Cerebellar cortex (tissue), 1 donor: Measurements from ENCODE around the gene CNTD1.

Experiments
- DNase-seq: peaks from one replicate; pipeline ENCODE4 v3.0.0-alpha.2; 2015; ENCODE audit warnings: low spot score

Gene CNTD1

DNA sequence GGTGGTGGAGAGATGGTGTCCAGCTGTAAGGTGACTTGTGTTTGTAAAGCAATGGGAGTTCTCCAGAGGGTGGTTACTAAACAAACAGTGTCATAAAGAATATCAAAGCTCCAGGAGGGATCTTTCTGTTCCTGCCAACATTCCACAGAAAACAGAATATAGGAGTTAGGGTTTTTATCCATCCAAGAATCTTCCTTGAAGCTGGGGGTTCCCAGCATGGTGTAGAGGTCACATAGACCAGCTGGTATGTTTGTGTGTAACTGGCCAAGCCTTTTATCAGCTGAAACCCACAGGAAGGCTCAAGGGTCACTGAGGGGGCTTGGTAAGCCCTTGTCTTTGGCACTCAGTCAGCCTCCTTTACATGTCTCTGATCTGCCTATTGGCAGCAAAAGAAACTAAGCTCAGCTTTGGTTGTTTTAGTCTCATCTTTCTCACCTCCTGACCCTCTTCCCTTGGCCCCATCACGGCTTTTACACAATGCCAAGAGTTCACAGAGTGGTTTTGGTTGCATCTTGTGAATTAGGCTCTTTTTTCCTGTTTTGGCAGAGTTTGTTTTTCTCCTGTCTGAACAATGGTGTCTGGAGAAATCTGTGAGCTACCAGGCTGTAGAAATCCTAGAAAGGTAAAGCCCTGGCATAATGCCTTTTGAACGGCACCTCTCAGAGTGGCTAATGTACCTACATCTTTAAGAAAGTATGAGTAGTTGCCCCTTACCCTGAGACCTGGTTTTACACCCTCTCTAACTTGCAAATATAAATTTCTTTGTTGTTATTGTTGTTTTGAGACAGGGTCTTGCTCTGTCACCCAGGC is 4.6 kb downstream of the CNTD1 start:
- DNase-seq, result no peak

DNA sequence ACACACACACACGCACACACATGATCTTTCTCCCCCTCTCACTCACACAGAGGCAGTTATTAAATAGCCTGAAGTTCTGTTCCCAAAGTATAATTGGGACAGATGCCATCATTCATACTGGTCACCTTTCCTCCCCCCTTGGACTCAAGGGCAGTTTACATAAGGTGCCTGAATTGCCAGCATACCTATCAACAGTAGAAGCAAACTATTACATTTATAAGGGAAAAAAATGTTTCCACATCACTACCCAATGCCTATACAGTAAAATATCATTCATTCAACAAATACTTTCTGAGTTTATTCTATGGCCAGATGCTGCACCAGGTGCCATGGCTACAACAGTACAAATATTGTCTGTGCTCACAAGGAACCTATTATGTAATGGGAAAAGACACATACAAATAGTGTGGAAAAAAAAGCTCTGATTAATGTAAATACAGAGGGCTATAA is 6.3 kb downstream of the CNTD1 start:
- no peak for DNase-seq

DNA sequence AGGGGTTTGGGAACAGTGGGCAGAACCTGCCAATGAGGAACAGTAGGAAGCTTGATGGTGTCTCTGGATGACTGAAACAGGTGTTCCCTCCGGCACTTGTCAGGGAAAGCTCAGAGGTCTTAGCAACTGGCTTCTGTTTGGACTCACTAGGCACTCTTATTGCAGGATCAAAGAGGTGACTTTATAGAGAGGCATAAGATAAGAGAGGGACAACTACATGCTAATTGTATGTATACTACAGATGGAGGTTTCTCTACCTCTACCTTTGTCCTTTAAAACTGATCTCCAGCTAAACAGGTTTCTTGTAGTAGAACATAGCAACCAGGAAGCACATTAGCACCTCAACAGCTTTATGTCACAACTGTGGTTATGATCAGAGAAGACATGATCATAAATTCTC is 7.6 kb downstream of the CNTD1 start:
- DNase-seq, result no peak

DNA sequence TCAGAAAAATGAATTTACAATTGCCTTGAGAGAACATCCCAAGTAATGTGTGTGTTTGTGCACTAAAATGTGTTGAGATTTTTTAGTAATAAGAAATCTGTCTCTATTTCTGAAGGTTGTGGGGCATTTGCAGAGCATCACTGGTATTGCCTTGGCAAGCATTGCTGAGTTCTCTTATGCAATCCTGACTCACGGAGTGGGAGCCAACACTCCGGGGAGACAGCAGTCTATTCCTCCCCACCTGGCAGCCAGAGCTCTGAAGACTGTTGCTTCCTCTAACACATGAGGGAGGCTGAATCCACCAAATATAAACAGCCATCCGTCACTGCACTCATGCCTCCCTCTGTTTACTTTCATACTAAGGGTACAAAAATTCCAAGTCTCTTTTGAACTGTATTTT is 10.6 kb downstream of the CNTD1 start:
- peak; percentile 63 for DNase-seq

DNA sequence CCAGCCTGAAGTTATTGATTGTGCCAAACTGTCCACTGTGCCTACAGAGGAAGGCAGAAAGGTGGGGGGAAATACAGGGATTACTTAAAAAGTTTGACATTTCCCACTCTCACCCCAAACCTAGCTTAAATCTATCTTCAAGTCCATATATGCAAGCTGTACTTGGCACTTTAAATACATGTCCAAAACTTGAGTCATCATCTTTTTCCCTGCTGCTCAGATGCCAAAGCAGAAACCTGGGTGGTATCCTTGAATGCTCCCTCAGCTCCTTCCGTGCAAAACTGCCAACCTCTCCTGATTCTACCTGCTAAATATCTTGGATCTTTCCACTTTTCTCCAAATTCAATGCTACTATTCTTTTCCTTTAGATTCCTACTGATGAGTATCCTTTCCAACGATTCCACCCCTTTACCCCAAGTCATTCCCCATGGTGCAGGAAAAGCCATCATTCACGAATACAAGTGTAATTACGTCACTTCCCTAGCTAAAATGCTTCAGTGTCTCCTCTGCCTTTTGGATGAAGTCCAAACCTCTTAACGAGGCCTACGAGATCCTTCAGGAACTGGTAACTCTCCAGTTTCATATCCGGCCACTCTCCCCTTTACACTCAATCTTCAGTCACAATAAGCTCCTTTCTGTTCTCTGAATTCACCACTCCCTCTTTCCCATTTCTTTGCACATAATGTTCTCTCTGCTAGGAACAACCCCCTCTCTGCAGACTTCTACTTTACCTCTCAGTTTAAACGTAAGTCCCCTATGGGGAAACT is 16.2 kb downstream of the CNTD1 start:
- no peak for DNase-seq

DNA sequence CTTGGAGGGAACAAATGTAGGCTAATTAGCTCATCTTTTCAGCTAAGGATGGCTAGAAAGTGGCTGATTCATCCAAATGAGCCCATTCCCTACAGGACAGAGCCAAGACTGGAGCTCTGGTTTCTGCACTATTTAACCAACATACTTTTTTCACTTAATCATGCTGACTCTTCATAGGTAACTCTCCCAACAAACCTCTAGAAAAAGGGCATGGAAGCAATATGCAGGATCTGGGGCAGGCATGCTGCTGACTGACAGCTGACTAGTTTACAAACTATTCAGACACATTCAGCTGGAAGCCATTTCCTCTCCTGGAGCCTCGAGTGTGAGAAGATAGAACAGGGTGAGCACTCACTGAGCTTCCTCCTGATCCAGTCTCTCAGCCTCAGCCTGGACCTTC is 19.2 kb downstream of the CNTD1 start:
- DNase-seq, result no peak

DNA sequence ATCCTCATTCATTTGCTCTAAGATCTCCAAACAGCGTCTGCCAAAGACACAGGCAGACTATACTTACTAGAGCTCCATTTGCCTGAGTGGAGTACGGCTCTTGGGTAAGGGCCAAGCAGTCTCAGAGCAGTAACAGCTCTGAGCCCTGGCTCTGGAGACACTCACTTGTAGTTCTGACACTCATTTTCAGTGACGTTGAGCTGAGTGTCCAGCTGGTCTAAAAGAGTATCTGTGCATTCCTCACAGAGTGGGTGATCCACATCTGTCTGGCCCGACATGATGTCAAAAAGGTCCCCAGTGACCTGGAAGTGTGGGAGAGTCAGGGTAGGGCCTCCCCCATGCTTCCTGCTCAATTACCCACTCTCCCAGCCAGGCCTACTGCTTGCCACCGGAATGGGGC is 19.7 kb downstream of the CNTD1 start:
- no peak for DNase-seq

DNA sequence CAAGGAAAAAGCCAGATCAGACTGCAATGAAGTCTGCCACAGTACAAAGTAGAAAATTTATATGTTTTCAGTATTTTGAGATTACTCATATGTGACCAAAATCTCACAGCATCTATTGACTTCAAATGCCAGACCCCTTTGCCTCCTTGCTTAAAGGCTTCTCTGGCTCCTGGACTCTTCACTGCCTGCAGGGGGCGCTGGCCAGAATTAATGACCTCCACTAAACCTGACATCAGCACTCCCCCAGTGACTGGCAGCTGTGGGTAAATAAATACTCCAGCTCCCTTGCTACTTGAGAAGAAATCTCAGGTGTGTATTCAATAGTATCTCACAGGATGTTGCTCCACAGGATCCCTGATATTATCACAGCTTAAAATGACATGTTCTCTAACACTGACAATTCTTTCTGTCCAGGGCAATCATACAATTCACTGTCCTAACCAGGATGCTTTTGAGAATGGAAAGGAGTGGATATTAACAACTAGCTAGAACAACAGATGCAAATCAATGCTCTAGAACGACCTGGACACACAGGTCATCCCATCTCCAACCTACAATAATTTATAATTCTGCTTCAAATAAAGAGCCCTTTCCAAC is 21.4 kb downstream of the CNTD1 start:
- peak; percentile 53 for DNase-seq

DNA sequence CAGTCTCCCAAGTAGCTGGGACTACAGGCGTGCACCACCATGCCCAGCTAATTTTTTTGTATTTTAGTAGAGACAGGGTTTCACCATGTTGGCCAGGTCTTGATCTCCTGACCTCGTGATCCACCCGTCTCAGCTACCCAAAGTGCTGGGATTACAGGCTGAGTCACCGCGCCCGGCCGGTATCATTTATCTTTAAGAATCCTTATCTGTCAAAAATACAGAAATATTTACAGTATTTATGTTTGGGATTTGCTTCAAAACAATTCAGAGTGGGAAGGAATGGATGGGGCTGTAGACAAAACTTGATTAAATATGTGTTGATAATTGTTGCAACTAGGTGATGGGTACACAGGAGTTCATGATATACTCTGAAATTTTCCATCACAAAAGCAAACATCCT is 22.5 kb downstream of the CNTD1 start:
- DNase-seq, result no peak

DNA sequence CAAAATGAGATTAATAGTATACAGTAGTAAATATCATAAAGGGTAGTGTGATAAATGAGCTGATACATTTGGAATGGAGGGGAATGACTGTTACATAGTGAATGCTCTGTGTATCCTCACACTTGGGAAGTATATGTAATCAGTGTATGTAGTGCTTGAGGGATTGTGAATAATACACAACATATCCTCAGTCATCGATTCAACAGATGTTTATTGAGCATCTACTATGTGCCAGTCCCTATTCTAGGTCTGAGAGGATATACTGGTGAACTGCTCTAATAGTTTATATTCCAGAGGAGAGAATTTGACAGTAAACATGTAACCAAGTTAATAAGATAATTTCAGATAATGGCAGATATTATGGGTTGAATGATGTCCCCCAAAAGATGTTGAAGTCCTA is 28.8 kb downstream of the CNTD1 start:
- DNase-seq, result no peak

DNA sequence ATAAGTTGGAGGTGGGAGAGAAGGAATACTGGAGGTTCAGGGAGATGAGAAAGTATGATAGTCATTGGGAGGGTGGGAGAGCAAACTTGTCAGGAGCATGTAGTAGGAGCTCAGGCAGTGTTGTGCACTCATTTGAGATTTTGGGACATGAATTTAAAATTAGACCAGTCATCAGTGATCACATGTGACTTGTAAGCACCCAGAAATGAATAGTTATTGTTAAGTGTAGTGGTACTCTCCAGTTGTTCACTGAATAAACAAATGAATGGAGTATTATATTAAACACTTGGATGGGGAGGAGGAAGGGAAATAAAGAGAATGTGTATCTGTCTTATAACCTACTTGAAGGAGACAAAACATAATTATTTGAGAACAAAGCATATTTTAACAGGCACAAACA is 32.3 kb downstream of the CNTD1 start:
- DNase-seq, result no peak

DNA sequence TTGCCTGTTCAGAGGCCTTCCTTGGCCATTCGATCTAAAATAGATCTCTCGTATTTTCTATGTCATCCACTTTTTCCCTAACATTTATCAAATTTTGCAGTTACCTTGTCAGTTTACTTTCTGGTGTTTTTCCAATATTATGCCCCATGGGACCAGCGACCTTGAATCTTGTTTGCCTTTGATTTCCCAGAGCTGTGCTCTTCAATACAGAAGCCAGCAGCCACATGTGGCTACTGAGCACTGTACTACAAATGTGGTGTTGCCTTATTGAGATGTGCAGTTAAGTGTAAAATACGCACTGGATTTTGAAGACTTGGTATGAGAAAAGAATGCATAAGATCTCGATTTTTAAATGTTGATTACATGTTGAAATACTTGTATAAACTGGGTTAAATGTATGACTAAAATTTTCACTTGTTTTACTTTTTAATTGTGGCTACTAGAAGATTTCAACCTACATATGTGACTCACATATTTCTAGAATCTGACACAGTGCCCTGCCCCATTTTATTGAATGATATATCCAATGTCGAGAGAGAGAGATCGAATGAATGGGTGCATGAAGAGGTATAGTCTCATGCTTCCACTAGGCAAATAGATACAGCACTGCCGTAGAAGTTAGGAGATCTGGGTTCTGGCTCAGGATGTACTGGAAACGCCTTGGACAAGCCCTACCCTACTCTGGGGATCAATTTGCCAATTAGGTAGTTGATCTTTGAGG is 33.7 kb downstream of the CNTD1 start:
- no peak for DNase-seq

DNA sequence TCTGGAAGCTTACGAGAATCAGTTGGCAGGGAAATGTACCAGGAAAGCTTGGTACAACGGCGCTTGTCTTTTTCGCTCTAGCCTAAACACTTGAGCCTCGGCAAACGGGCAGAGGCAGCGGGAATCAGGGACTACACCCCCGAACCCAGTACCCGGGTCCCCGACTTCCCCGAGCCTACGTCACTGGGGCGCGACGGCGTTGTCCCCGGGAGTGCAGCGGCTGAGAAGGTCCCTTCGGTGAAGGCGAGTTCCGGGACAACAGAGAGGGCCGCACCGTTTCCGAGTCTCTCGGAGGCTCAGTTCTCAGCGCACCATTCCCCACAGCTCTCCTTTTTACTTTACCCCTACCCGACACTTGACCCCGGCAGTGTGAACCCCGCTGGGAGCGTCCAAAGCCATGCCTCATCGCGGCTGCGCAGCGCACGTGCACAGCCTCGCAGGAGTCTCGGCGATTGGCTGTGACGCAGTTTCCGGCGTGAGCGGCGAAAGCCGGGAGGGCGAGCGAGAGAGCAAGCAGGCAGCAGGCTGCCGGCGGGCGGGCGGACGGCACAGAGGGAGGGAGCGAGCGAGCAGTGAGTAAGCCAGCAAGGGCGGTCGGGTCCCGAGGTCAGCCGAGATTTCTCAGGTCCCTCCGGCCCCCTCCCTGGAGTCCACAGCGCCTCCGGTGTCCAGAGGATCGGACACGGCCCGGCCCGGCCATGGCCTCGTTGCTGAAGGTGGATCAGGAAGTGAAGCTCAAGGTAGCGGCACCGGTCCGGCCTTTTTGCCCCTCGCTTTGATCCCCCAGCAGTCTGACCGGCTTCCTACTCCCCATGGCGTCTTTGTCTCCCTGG is 34.5 kb downstream of the CNTD1 start, which contains the start of gene PSME3:
TSS of gene PSME3 (plus strand) at position 464 of the 833 bp plus-strand sequence. CDS start at position 699, 235 bp downstream.
- peak; percentile 90 for DNase-seq

DNA sequence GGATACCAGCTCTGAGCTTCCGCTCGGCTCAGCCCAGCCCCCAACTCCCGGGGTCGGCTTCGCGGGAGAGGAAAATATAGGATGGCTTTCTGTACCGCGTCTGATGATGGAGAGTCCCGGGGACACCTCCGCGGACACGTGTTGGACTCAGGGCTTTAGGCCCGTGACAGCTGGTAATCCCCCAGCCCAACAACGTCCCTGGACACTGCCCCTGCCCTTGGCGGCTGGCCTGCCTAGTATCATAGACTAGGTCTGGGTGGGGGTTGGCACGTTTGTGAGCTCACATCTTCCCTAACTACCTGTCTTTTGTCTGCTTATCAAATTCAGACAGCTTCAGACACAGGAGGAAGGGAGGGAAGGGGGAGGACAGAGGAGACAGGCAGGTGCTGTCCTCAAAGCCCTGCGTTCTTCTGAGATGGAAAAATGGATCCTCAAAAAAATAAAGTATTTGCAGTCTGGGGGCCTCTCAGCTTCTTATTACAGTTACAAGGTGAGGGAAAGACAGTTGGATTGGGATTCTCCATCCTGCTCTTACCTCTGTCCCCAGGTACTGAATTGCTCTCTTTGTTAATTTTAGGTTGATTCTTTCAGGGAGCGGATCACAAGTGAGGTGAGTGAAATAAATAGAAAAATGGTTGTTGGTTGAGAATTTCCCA is 35.2 kb downstream of the CNTD1 start:
- no peak for DNase-seq

DNA sequence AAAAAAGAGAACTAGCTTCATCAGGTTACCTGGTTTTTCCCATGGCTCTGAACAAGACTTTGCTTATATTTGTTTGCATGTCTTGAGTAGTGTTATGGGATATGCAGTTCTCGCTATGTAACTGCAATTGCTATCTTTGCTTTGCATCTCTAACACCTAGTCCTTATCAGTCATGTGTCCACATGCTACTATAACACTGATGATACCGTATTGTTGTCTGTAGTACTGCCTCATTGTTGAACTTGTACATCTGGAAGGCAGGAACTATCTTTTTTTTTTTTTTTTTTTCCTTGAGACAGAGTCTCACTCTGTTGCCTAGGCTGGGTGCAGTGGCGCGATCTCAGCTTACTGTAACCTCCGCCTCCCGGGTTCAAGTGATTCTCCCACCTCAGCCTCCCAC is 37.1 kb downstream of the CNTD1 start:
- no peak for DNase-seq

DNA sequence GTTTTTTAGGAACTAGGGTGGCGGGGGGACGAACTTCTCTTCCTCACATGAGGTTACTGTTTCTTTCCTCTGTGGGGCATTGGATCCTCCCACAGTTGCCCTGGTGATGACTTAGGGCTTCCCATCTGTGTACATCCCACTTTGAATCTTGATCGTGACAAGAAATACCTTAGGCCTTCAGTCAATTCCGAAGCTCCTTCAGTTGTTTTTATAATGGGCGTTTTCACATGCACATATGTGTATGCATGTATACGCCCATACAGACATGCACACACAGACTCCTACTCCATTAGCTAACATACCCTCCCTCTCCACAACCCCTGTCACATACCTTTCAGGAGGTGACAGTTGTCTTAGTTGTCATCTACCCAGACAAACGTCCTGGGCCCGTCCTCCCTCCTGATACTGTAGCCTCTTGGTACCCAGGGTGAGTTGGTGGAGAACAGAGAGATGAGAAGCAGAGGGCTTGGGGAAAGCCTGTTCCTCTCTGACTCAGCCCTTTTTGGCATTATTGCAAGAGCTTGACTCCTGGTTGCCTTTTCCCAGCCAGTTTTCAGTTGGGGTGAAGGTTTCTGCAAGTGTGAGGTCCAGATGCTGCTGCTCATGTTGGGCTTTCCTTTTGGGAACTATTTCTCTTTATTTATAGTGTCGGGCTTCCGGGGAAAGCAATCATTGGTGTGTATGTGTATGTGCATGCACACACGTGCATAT is 43.5 kb downstream of the CNTD1 start:
- DNase-seq, result no peak

DNA sequence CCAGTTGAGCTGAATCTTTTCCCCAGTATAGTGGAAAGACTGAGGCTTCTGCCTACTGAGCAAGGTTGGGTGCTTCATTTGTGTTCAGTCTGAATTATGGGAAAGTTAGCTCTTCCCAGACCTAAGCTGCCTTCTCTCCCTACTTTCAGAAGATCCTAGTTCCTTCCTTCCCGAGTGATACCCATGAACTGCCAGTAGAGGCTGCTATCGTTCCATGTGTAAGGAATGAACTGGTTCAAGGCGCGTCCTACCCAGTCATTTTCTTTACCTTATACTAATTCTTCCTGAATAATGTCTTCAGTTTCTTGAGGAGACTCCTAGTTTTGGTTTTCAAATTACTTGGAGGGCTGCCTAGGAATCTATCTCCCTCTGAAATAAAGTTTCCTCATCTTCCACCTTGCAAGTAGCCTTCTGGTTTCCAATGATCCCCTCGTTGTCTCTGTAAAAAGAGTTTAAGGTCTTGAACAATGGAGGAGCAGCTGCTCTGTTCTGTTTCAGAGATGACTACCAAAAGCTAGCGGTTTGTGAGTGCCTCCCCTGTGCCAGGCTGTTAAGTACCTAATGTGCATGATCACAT is 44.8 kb downstream of the CNTD1 start:
- peak; percentile 79 for DNase-seq

DNA sequence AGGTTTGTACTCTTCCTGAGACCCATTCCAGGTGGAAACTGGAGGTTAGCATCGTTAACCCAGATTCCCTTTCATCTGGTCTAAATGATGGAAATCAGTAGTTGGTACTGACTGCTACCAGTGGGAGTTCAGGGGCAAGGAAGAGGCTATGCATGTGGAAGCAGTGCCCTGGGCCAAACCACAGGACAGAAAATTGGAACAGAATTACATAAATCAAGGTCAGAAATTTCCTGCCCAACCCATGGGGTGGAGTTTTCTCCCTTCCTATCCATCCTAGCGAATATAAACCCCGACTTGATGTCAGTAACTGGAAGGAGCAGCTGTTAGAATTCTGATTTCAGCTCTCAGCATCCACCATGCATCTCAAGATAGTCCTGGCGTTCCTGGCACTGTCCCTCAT is 45.6 kb downstream of the CNTD1 start, which contains the start of gene AOC2:
TSS of gene AOC2 (plus strand) at position 310 of the 400 bp plus-strand sequence. CDS start at position 357, 47 bp downstream.
- DNase-seq, result no peak

DNA sequence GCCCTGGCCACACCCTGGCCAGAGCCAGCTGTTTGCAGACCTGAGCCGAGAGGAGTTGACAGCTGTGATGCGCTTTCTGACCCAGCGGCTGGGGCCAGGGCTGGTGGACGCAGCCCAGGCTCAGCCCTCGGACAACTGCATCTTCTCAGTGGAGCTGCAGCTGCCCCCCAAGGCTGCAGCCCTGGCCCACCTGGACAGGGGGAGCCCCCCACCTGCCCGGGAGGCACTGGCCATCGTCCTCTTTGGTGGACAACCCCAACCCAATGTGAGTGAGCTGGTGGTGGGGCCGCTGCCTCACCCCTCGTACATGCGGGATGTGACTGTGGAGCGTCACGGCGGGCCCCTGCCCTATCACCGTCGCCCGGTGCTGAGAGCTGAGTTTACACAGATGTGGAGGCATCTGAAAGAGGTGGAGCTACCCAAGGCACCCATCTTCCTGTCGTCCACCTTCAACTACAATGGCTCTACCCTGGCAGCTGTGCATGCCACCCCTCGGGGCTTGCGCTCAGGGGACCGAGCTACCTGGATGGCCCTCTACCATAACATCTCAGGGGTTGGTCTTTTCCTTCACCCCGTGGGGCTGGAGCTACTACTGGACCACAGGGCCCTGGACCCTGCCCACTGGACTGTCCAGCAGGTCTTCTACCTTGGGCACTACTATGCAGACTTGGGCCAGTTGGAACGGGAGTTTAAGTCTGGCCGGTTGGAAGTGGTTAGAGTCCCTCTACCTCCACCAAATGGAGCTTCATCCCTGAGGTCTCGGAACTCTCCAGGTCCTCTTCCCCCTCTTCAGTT is 46.3 kb downstream of the CNTD1 start:
- DNase-seq, result no peak
